ENCODE data around the gene CRYBG1. TPM values are rescaled to one million over a fixed set of nuclear protein-coding genes. Genes with fewer than 3 reads are reported as not detected.

CRYBG1 gene
- polyA plus RNA-seq, 3 donors = 24.0 to 33.6 (median 27.3) TPM

Other genes starting within 250 kb of the CRYBG1 start
- 10 to 100 TPM; 43.9 to 49.6 (median 46.1) TPM for gene ATG5, start 35.0 kb upstream of the CRYBG1 start, polyA plus RNA-seq (ENCODE audit: insufficient read length in 3 of 3)

Measured in renal pelvis (tissue), 3 donors.